H9 (cell line): ENCODE data around the gene PIP5KL1. TPM values are rescaled to one million over a fixed set of nuclear protein-coding genes. Genes with fewer than 3 reads are reported as not detected.
A peak's percentile ranks its signal among the peaks of the same experiment; 100 is the strongest.

Experiments
- DNase-seq: peaks from one replicate; pipeline ENCODE4 v3.0.0-alpha.2; 2017
- H2AFZ ChIP-seq: one replicate; pipeline ENCODE4 v1.6.1; 2013; ENCODE audit warnings: mild to moderate bottlenecking, low read length, control low read depth, moderate library complexity
- H2AK5ac ChIP-seq: 2 replicates; pipeline ENCODE4 v1.6.1; 2013; ENCODE audit warnings: low read length, control low read depth, mixed read lengths; ENCODE audit not compliant: insufficient read length
- H2BK120ac ChIP-seq: one replicate; pipeline ENCODE4 v1.6.1; 2013; ENCODE audit warnings: low read depth, mild to moderate bottlenecking, low read length, control low read depth, inconsistent platforms; ENCODE audit not compliant: poor library complexity, severe bottlenecking
- H2BK12ac ChIP-seq: 2 replicates; pipeline ENCODE4 v1.6.1; 2013; ENCODE audit warnings: low read length, control low read depth, mixed read lengths, low read depth; ENCODE audit not compliant: insufficient read length
- H2BK15ac ChIP-seq: 2 replicates; pipeline ENCODE4 v1.6.1; 2013; ENCODE audit warnings: low read depth, low read length, control low read depth
- H2BK20ac ChIP-seq: one replicate; pipeline ENCODE4 v1.6.1; 2013; ENCODE audit warnings: low read depth, mild to moderate bottlenecking, low read length, control low read depth, inconsistent platforms; ENCODE audit not compliant: poor library complexity, severe bottlenecking
- H2BK5ac ChIP-seq: 2 replicates; pipeline ENCODE4 v1.6.1; 2013; ENCODE audit warnings: low read length, control low read depth, mixed read lengths; ENCODE audit not compliant: insufficient read length
- H3K14ac ChIP-seq: 2 replicates; pipeline ENCODE4 v1.6.1; 2013; ENCODE audit warnings: low read length, control low read depth; ENCODE audit not compliant: insufficient read depth
- H3K18ac ChIP-seq: 2 replicates; pipeline ENCODE4 v1.6.1; 2013; ENCODE audit warnings: low read depth, mild to moderate bottlenecking, mixed read lengths, low read length, control low read depth; ENCODE audit not compliant: insufficient read length
- H3K23ac ChIP-seq: 2 replicates; pipeline ENCODE4 v1.6.1; 2013; ENCODE audit warnings: low read length, control low read depth, mixed read lengths, low read depth; ENCODE audit not compliant: insufficient read length
- H3K23me2 ChIP-seq: 2 replicates; pipeline ENCODE4 v1.6.1; 2013; ENCODE audit warnings: low read depth, mild to moderate bottlenecking, mixed read lengths, low read length, control low read depth; ENCODE audit not compliant: insufficient read length, poor library complexity, severe bottlenecking
- H3K27ac ChIP-seq: 2 replicates; pipeline ENCODE4 v1.5.1; 2013; ENCODE audit warnings: low read length, control low read depth, mixed read lengths, low read depth; ENCODE audit not compliant: insufficient read length
- H3K27me3 ChIP-seq: 2 replicates; pipeline ENCODE4 v1.6.1; 2013; ENCODE audit warnings: low read length, control low read depth, inconsistent platforms; ENCODE audit not compliant: insufficient read depth
- H3K4ac ChIP-seq: 2 replicates; pipeline ENCODE4 v1.6.1; 2013; ENCODE audit warnings: low read depth, mild to moderate bottlenecking, control low read depth, inconsistent platforms, low read length, moderate library complexity
- H3K4me1 ChIP-seq: 2 replicates; pipeline ENCODE4 v1.6.1; 2013; ENCODE audit warnings: low read length, control low read depth, inconsistent platforms; ENCODE audit not compliant: insufficient read depth
- H3K4me2 ChIP-seq: 2 replicates; pipeline ENCODE4 v1.6.1; 2013; ENCODE audit warnings: low read length, control low read depth, mixed read lengths; ENCODE audit not compliant: insufficient read length, insufficient read depth
- H3K56ac ChIP-seq: 2 replicates; pipeline ENCODE4 v1.6.1; 2013; ENCODE audit warnings: low read depth, mild to moderate bottlenecking, mixed read lengths, low read length, control low read depth; ENCODE audit not compliant: insufficient read length
- H3K79me1 ChIP-seq: 2 replicates; pipeline ENCODE4 v1.6.1; 2013; ENCODE audit warnings: low read depth, mild to moderate bottlenecking, moderate library complexity, low read length, control low read depth, inconsistent platforms; ENCODE audit not compliant: insufficient read depth, poor library complexity, severe bottlenecking
- H3K79me2 ChIP-seq: 2 replicates; pipeline ENCODE4 v1.6.1; 2013; ENCODE audit warnings: low read length, control low read depth, inconsistent platforms; ENCODE audit not compliant: insufficient read depth
- H3K9ac ChIP-seq: 2 replicates; pipeline ENCODE4 v1.6.1; 2013; ENCODE audit warnings: low read length, control low read depth, mixed read lengths; ENCODE audit not compliant: insufficient read length; ENCODE audit errors: extremely low read depth
- H3K9me3 ChIP-seq: one replicate; pipeline ENCODE4 v1.6.1; 2013; ENCODE audit warnings: low read depth, low read length, inconsistent platforms; ENCODE audit not compliant: control insufficient read depth
- H3T11ph ChIP-seq: one replicate; pipeline ENCODE4 v1.6.1; 2013; ENCODE audit warnings: mild to moderate bottlenecking, low read length, control low read depth, inconsistent platforms
- H4K20me1 ChIP-seq: one replicate; pipeline ENCODE4 v1.6.1; 2013; ENCODE audit not compliant: control insufficient read depth, insufficient read length, insufficient read depth
- H4K5ac ChIP-seq: 2 replicates; pipeline ENCODE4 v1.6.1; 2013; ENCODE audit warnings: low read depth, mild to moderate bottlenecking, mixed read lengths, low read length, control low read depth; ENCODE audit not compliant: insufficient read length
- H4K8ac ChIP-seq: replicated peaks from 2 replicates; pipeline ENCODE4 v1.6.1; 2013; ENCODE audit warnings: low read length, control low read depth, mixed read lengths, low read depth; ENCODE audit not compliant: insufficient read length
- H4K91ac ChIP-seq: 2 replicates; pipeline ENCODE4 v1.6.1; 2013; ENCODE audit warnings: low read depth, mild to moderate bottlenecking, moderate library complexity, mixed read lengths, low read length, control low read depth; ENCODE audit not compliant: insufficient read length
- H3K27ac Mint-ChIP-seq, 3 experiments: 2 replicates in 2 of 3; 3 replicates in 1 of 3; pipeline ENCODE4 v1.8.0; 2020 to 2021; ENCODE audit warnings: mixed read lengths in 3 of 3, mild to moderate bottlenecking in 1 of 3, moderate library complexity in 1 of 3
- H3K27me3 Mint-ChIP-seq: 2 replicates; pipeline ENCODE4 v1.8.0; 2021; ENCODE audit warnings: low read depth, mild to moderate bottlenecking, moderate library complexity, mixed read lengths
- H3K36me3 Mint-ChIP-seq, 3 experiments: 2 replicates in 2 of 3; 3 replicates in 1 of 3; pipeline ENCODE4 v1.8.0; 2020 to 2021; ENCODE audit warnings: low read depth in 3 of 3, mixed read lengths in 3 of 3; ENCODE audit not compliant: insufficient read depth in 1 of 3
- H3K4me1 Mint-ChIP-seq, 2 experiments: 2 replicates each; pipeline ENCODE4 v1.8.0; 2020; ENCODE audit warnings: mixed read lengths in 2 of 2
- H3K4me3 Mint-ChIP-seq, 2 experiments: 2 replicates in 1 of 2; 3 replicates in 1 of 2; pipeline ENCODE4 v1.8.0; 2020 to 2021; ENCODE audit warnings: mild to moderate bottlenecking in 2 of 2, mixed read lengths in 2 of 2, moderate library complexity in 1 of 2
- H3K9me3 Mint-ChIP-seq, 2 experiments: 2 replicates in 1 of 2; 3 replicates in 1 of 2; pipeline ENCODE4 v1.8.0; 2020; ENCODE audit warnings: mild to moderate bottlenecking in 2 of 2, mixed read lengths in 2 of 2, moderate library complexity in 1 of 2
- WGBS: extraction: QIAGEN DNeasy Blood & Tissue Kit; methylation state at CpG from one replicate; pipeline ENCODE4 v1.1.7; 2013; ENCODE audit warnings: missing lambda C conversion rate, low lambda C conversion rate, mixed read lengths; ENCODE audit not compliant: insufficient read length; ENCODE audit errors: extremely low coverage; 5-methylcytosine and 5-hydroxymethylcytosine counted together
- total RNA-seq: library from RNA; stranded (reverse); gene quantifications from 2 replicates; pipeline ENCODE4 v1.2.1, GENCODE V29; 2021
- TF ChIP-seq, protein P1 (sequence below): fragments of 200-600 bp; sonication (generic); conservative IDR thresholded peaks from 3 replicates; pipeline ENCODE4 v1.8.0; 2021; ENCODE audit warnings: antibody characterized with exemption, mild to moderate bottlenecking

Gene PIP5KL1
- total RNA-seq, 1 experiment from 2014 or later = 11.6 TPM

- Histone ChIP-seq H4K5ac (no peak within 1 kb of the TSS), H2AFZ (no peak within 1 kb of the TSS), H3K9ac (no peak within 1 kb of the TSS), H4K91ac (no peak within 1 kb of the TSS), H3K4ac (no peak within 1 kb of the TSS), H3K56ac (no peak within 1 kb of the TSS), H2BK12ac (no peak within 1 kb of the TSS), H3K79me2 (no peaks in the 10 kb centered on the region), H2AK5ac (no peak within 1 kb of the TSS), H2BK20ac (no peak within 1 kb of the TSS), H3K4me2 (peak within 1 kb of the TSS; percentile 61), H3K79me1 (no peaks in the 10 kb centered on the region), H3T11ph (no peak within 1 kb of the TSS), H3K23ac (no peak within 1 kb of the TSS), H2BK5ac (no peak within 1 kb of the TSS), H2BK15ac (no peak within 1 kb of the TSS), H4K20me1 (peaks cover 2% of the 10 kb centered on the region), H4K8ac (no peak within 1 kb of the TSS), H3K18ac (no peak within 1 kb of the TSS), H3K9me3 (no peaks in the 10 kb centered on the region), H2BK120ac (no peak within 1 kb of the TSS), H3K4me1 (peaks cover 2% of the 10 kb centered on the region; the same call in 1 of the 2 replicates), H3K27ac (no peak within 1 kb of the TSS), H3K27me3 (peaks cover 2% of the 10 kb centered on the region; the same call in 1 of the 2 replicates), H3K14ac (no peak within 1 kb of the TSS; the same call in 1 of the 2 replicates), H3K23me2 (peaks cover 5% of the 10 kb centered on the region)
- Mint-ChIP-seq H3K4me3 (peak within 1 kb of the TSS; percentile 67 to 88), H3K9me3 (no peaks in the 10 kb centered on the region; a peak in 1 of 5 replicates), H3K4me1 (peaks cover 15 to 17% of the 10 kb centered on the region in 2 experiments), H3K27ac (peak within 1 kb of the TSS in 1 of 3 experiments; percentile 62; a peak in 1 of 7 replicates), H3K36me3 (peaks cover 2 to 12% (median 5%) of the 10 kb centered on the region in 3 experiments), H3K27me3 (peaks cover 21% of the 10 kb centered on the region)
- no CpG with 5 or more reads among the region's 71 CpGs for WGBS
- TF ChIP-seq, protein P1, sequence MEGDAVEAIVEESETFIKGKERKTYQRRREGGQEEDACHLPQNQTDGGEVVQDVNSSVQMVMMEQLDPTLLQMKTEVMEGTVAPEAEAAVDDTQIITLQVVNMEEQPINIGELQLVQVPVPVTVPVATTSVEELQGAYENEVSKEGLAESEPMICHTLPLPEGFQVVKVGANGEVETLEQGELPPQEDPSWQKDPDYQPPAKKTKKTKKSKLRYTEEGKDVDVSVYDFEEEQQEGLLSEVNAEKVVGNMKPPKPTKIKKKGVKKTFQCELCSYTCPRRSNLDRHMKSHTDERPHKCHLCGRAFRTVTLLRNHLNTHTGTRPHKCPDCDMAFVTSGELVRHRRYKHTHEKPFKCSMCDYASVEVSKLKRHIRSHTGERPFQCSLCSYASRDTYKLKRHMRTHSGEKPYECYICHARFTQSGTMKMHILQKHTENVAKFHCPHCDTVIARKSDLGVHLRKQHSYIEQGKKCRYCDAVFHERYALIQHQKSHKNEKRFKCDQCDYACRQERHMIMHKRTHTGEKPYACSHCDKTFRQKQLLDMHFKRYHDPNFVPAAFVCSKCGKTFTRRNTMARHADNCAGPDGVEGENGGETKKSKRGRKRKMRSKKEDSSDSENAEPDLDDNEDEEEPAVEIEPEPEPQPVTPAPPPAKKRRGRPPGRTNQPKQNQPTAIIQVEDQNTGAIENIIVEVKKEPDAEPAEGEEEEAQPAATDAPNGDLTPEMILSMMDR = no peak
- DNase-seq = peak; percentile 97
Measured at GRCh38 chr9:127916720-127917581, 13.6 kb downstream of the PIP5KL1 start, which contains the start of gene ST6GALNAC4. ST6GALNAC4 (minus strand) TSS chr9:127917041; CDS start chr9:127916419, 622 bp downstream.
